Gastrocnemius medialis (tissue), 4 donors: ENCODE results near the gene OTOF.

ENCODE experiments used
- CTCF ChIP-seq, 5 experiments: fragments of 450-650 bp in 3 of 5; fragments of 200-600 bp in 2 of 5; sonication (generic) in 2 of 5; IDR thresholded peaks in 4 of 5; conservative IDR thresholded peaks in 1 of 5; 1 replicate in 4 of 5; 2 replicates in 1 of 5; pipeline ENCODE4 v1.5.1; 2016 to 2019; ENCODE audit warnings: antibody characterized with exemption in 5 of 5, mild to moderate bottlenecking in 3 of 5, moderate library complexity in 3 of 5
- POLR2A ChIP-seq, 2 donors: fragments of 450-650 bp; IDR thresholded peaks; one replicate each; pipeline ENCODE4 v1.6.1; 2017; ENCODE audit warnings: antibody characterized with exemption in 2 of 2, mild to moderate bottlenecking in 2 of 2, moderate library complexity in 2 of 2

- TF ChIP-seq POLR2A (IDR thresholded peaks at IDR 0.05) (no peak), CTCF (IDR thresholded peaks at IDR 0.05 in 4 of 5, conservative IDR thresholded peaks at IDR 0.05 in 1 of 5) (no peak)
These were observed 54.2 kb downstream of the OTOF start for GRCh38 chr2:26423750-26424149.
